ENCODE measurements around the gene FHOD3.

Gene FHOD3

DNA sequence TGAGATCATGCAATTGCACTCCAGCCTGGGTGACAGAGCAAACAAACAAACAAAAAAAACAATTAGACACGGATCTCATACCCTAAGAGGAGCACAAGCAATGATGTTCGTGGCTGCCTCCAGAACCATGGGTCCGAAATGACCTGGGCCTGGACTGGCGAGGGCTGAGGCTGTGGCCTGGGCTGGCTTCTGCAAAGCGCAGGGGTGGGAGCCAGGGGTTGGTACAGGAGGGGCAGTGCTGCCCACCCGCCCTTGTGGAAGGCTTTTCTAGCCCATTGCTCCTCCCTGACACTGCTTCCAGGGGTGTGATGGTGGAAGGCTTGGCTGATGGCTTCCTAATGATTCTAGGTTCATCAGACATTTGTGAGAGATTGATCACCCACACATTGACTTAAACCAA lies 167.8 kb downstream of the FHOD3 start:
- in situ Hi-C loops (cut with HindIII; ENCODE audit: low sequenced_read_pairs): no loop called here

DNA sequence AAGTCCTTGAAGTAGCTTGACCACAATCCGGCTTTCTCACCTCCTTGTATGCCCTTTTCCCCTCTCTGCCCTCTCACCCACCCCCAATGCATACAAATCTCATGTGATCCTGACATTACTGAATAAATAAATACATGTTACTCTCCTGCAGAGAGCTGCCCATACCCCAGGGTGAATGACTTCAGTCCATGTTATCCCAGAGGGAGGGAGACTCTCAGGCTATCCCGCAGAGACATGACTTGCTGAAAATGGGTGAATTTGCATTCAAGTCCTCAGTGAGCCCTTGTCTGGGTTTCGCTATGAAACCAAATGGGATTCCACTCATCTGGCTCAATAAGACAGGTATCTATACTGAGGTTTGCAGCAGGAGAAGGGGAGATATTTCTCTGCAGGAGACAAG lies 168.5 kb downstream of the FHOD3 start:
- in situ Hi-C loops (cut with HindIII; ENCODE audit: low sequenced_read_pairs): no loop called here

DNA sequence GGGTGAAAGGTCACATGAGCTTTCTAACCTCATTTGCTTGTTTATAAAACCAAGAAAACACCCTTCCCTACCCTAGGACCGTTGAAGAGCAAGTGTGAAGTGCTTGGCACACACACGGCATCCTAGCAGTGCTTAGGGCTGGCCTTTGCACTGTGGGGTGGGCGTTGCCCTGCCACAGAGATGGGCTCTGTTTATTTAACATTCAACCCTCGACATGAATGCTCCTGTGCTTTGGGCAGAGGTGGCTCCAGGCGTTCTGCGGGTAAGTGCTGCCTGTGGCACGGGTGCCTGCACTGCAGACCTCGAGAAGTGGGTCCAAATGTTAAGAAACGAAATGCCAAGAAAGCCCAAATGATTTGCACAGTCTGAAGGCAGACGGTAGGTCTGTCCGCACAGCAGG lies 170.1 kb downstream of the FHOD3 start:
- in situ Hi-C loops (cut with HindIII; ENCODE audit: low sequenced_read_pairs): no loop called here

DNA sequence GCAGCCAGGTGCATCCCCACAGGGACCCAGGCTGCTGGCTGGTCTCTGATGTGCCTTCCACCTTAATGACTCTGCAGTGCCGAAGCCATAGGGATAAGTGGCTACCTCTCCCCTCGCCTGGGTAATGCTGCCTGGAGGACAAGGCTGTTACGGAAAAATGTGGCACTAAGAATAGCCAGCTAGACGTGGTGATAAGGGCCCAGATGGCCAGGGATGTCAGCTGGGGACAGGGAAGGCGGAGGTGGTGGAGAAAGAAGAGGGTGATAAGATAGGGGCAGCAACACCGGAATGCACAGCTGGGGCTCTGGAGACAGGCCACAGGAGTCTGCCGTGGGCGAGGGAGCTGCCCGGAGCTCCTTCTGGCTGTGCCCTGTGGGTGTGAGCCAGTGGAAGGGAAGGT lies 170.6 kb downstream of the FHOD3 start:
- in situ Hi-C loops (cut with HindIII; ENCODE audit: low sequenced_read_pairs): no loop called here

DNA sequence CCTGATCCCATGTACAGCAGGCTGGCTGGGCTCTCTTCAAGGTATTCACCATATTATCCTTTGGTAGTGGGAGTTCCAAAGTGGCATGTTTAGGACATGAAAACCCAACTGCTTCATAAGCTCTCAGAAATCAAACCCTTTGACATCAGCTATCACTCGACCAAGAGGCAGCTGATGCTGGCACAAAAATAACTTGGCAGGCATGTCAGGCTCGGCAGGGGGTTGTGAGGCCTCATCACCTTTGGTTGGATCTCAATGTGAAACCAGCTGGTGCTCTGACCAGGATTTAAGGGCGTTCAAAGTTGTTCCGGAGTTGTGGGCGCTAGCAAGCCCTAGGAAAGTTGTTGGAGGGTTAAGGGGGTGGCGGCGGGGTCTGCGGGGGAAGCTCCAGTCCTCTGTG lies 171.9 kb downstream of the FHOD3 start:
- in situ Hi-C loops (cut with HindIII; ENCODE audit: low sequenced_read_pairs): no loop called here

DNA sequence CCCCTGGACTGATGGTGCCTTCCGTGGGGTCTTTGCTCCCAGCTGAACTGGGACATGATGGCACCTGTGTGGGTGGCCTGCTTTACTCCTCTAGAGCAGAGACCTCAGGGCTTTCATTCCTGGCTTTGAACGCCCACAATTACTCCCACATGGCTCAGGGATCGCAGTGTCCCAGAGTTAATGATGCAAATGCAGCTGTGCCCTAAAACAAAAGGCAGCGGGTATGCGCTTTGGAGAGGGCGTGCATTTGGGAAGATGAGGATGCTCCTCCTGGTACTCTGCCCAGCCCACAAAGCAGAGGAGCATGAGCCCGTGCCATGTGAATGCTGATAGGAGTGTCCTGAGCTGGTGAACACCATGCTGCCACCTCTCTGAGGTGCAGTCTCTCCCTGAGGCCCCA lies 173.4 kb downstream of the FHOD3 start:
- in situ Hi-C loops (cut with HindIII; ENCODE audit: low sequenced_read_pairs): no loop called here

DNA sequence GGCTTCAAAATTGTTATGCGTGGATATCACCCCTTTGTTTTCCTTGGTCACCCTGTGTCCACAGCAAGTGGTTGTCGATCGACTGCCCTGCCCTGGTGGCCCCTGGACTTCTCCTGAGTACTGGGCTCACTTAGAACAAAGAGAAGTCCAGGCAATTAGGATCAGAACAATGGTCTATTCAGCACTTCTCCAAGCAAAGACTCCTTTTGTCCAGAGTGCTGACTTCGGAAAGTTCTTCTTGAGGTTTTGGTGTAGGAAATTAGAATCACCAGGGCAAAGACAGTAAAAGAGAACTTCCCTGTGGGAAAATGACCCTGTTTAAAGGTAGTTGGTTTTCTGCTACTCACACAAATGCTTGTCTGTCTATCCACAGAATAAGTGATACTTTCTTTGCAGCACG lies 173.9 kb downstream of the FHOD3 start:
- in situ Hi-C loops (cut with HindIII; ENCODE audit: low sequenced_read_pairs): no loop called here

DNA sequence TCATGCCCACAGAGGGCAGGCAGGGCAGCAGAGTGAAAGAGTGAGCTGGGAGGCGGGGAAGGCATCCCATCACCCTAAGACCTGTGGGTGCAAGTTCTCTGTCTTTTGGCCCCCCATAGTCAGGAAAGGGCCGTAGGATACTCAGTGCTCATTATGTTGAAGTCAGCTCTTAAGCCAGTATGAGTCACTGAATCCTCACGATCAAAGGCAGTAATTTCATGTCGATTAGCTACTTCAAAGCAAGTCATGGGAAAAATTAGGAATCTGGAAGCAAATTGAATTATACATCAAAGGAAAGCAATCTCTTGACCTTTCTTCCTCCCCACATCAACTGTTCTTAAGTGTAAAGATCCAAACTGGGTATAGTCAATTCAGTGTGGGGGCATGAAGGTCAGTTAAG lies 178.9 kb downstream of the FHOD3 start:
- in situ Hi-C loops (cut with HindIII; ENCODE audit: low sequenced_read_pairs): no loop called here

DNA sequence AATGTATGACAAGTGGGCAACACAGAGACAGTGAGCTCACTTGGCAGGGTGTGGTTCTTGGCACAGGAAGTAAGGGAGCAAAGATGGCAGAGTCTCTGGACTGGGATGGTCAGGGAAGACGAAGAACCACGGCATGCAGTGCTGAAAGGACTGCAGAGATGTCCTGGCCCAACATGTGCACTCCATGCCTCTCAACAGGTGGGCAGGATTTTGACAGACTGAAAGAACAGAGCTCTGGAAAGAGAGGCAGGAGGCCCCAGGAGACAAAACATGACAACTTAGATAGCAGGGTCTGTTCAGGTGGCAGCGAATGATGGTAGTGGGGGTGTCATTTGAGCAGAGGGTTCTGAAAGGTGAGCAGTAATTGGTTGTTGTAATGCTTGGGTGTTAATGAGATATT lies 180.3 kb downstream of the FHOD3 start:
- in situ Hi-C loops (cut with HindIII; ENCODE audit: low sequenced_read_pairs): no loop called here

DNA sequence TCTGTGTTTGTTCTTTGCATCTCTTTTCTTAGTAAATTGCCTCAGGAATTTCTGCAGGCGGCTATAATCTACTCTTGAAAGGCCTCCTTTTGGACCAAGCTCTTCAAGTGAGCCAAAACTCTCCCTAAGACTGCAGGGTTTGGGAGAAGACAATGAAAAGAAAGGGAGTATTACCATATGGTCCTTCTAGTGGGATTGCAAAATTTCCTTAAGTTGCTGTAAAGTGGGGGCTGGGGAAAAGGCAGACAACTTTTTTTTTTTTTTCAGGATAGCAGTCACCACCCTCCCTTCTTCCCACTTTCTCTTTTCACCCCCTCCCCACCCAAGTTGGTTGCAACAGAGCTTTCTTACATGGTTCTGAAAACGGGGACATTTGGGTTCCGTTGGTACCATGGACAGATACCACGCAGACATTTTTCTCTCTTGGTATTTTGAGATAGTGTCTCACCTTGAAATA lies 183.7 kb downstream of the FHOD3 start:
- in situ Hi-C loops (cut with HindIII; ENCODE audit: low sequenced_read_pairs): no loop called here

DNA sequence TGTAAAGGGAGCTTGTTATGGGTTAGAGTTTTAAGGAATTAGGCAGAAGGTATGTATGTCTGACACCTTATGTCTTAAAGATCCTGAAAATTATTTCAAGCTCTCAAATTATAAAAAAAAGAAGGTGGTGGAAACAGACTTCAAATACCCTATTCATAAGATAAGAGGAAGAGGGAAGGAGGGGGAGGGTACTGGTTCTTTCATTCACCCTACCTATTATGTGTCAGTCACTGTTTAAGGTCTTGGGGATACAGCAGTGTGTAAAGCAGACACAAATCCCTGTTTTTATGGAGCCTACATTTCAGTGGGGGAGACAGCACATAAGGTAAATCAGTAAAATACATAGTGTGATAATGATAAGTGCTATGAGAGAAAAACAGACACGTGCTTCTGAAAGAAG lies 184.4 kb downstream of the FHOD3 start:
- in situ Hi-C loops (cut with HindIII; ENCODE audit: low sequenced_read_pairs): no loop called here

DNA sequence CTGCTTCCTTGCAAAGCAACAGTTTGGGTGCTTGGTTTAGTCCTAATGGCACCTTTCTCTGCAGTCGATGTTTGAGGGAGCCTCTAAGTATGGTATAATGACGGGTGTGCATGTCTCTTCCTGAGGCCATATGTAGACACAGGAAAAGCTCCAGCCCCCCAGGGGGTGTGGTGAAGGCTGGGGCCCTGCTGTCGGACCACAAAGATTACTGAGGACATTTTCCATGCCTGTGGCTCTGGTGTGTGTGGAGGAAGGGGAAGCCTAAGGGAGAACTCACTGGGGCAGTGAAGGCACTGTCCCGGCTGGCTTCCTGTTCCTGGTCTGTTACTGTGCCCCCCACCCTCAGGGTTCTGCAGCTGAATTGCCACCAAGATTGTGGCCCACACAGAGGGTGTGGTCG lies 187.1 kb downstream of the FHOD3 start:
- in situ Hi-C loops (cut with HindIII; ENCODE audit: low sequenced_read_pairs): no loop called here

DNA sequence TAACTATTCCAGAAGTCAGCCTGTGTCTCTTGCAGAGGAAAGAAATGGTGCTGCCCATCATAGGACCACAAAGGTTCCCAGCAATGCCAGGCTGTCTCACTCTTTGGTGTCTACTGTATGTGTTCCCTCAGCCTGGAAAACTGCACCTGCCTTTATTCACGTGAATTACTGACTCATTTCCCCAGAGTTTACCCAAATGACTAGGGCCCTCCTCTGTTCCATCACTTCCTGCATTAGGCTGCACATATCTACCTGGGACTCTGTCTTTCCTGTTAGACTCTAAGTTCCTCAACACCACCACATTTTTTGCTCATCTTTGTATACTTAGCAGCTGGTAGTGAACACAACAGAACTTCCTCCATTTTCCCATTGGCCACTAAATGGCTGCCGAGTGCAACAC lies 188.3 kb downstream of the FHOD3 start:
- in situ Hi-C loops (cut with HindIII; ENCODE audit: low sequenced_read_pairs): no loop called here

DNA sequence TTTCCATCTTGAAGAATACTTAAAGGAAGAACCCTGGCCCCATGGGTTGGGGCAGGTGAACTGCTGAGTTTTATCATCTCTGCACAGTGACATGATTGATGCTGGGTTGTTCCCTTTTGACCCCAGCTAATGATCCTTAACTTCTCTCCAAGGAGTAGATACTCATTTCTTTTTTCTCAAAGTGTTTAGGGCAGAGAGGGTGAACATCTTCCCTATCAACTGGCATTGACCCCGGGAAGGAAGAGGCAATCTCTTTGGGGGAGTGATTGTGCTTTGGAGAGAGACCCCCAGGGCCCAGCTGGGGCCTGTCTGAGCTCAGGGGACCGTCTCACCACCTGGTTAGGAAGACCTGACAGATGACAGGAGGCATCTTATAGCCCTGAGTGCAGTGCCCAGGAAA lies 190.6 kb downstream of the FHOD3 start:
- in situ Hi-C loops (cut with HindIII; ENCODE audit: low sequenced_read_pairs): no loop called here

DNA sequence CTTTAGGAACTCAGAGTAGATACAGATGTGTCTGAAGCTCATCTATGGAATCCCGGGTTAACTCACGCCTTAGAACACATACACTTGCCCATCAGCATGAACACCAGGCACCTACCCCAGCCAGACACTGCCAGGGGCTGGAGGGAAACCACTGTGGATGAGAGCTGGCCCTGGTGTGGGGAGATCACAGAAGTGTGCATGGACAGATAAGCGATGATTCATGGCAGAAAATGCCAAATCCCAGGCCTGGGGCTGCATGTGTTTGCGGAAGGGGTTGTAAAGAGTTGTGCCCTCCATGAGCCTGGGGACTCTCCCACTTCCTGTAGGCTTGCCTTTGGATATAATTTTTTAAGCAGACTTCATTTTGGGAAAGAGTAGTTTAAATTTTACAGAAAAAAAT lies 193.4 kb downstream of the FHOD3 start:
- in situ Hi-C loops (cut with HindIII; ENCODE audit: low sequenced_read_pairs): no loop called here

DNA sequence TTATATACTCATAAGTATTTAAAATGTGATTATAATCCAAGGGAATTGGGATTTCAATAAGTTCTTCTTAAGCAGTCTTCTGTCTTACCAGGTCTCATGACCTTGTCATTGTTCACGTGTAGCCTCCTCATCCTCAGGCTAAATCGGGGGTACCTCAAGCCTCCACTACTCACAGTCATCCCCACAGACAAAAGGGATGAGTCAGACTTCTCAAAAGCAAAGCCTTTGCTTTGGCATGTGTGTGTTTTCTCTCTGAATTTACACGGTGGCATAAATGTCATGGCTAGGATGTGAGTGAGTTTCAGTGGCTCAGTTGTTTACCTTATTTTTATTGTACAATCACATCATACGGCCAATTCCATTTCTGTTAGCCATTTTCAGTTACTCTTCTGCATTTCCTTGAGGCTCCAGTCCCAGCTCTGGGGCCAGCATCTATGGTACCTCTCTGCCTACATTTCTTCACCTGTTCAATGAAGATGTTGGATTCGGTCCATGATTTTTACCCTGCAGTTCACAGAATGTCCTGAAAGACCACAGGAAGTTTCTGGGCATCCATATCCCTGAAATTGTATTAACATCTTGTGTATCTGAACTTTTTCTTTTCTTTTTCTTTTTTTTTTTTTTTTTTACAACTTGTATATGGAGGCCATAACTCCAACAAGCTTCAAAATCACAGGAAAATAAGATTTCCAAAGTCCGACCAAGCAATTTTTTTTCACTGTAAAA lies 195.3 kb downstream of the FHOD3 start:
- in situ Hi-C loops (cut with HindIII; ENCODE audit: low sequenced_read_pairs): no loop called here

DNA sequence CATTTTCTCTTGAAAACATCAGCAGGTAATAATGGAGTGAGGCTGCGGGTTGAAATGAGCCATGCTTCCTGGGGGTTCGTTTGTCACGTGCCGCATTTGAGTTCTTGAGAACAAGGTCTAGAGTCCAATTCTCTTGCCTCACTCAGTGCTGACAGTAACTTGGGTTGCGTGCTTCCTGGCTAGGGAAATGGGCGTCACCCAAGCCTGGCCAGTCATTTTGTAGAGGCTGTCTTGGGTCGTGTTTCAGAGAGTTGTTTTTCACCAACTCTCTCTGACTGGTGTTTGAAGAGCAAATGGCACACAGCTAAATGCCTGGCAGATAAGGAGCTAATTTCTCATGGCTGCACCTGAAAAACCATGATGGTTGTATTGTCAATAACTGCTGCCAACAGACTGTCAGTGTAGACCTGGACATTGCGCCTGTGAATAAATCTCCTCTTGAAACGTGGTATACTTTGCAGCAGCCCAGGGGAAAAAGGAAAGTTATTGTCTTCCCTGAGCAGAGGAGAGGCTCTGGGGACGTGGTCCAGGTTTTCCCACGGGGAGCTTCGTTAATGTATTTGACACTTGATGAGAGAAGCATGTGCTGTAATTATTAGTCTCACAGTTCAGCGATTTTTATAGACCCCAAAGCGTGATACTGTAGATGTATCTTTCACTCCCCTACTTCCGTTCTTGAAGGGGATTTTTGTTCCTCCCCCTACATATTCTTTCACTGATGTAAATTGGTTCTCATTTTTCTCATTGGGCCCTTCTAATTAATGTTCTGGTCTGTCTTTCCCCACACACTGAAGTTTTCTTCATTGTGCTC lies 196.0 kb downstream of the FHOD3 start:
- in situ Hi-C loops (cut with HindIII; ENCODE audit: low sequenced_read_pairs): no loop called here

DNA sequence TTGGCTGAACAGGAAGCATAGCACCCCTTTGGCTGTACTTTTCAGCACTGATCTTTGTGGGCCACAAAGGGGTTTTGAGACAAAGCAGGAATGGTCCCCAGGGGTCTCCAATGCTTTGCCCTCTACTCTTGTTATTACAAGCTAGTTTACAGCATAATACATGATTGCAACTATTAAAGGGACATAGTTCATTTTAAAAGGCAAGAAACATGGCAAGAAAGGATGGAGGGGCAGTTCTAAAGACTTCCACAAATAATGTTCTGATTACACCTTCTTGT lies 196.6 kb downstream of the FHOD3 start:
- in situ Hi-C loops (cut with HindIII; ENCODE audit: low sequenced_read_pairs): no loop called here

DNA sequence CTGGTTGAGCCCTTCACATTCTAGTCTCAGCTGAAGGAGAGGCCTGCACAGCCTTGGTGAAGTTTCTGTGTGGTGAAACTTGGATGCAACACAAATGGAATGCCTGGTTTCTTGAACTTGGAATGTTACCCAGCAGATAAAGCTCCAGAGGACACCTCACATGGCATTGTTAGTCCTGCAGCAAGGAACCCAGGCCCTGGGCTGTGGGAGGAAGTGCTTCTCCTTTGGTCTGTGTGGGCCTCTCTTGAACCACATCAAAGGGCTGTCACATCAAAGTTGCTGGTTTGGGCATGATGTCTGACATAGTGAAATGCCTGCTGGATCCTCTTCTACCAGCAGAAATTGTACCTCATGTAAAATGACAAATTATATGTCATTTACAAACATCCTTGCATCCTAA lies 198.5 kb downstream of the FHOD3 start:
- in situ Hi-C loops (cut with HindIII; ENCODE audit: low sequenced_read_pairs): no loop called here

DNA sequence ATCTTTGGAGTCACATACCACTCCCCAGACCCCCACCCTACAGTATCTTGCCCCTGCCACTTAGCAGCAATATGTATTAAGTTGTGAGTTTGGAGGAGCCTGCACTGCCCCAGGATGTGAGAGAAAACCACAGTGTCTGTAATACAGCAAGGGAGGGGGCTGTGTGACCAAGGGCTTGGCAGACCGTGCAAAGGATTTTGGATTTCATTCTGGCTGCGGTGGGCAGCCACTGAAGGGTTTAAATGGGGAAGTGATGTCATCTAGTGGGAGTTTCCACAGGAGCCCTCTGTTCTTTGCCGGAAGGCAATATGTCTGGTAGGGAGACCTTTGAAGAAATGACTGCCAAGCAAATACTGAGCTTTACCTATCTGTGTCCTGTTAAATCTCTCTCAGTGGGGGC lies 202.4 kb downstream of the FHOD3 start:
- in situ Hi-C loops (cut with HindIII; ENCODE audit: low sequenced_read_pairs): no loop called here

DNA sequence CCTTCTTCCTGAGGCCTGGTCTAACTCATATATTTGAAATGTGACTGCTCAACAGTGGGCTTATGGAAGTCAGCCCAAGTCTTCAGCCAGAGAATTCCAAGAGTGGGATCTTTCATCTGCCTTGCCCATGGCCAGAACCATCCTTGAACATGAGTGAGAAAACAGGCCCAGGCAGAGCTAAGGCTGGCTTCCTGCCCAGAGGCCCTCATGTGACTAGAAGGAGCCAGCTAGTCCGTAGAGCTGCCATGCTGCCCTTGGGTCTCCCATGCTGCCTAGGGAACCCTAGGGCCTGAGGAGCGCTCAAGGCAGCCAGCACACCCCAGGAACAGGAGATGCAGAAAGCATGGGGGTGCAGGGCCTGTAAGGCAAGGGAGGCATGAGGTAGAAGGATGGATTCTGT lies 203.6 kb downstream of the FHOD3 start:
- in situ Hi-C loops (cut with HindIII; ENCODE audit: low sequenced_read_pairs): no loop called here

DNA sequence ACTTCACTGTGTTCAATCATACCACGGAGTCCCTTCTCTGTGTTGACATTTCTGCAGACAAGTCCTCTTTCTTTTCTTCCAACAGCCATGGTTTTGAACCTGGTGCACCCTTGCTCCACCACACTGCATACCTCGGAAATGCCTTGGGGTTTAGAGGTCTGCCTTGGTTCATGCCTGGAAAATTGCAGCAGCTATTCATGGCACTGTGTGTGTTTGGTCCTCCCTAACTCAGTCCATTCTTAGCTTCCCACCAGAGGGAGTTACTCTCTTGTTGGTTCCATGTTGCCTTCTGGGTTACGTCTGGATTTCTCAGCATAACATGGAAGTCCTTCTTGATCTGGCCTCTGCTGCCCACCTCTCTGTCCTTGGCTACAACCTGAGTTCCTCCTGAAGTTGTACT lies 206.0 kb downstream of the FHOD3 start:
- in situ Hi-C loops (cut with HindIII; ENCODE audit: low sequenced_read_pairs): no loop called here

DNA sequence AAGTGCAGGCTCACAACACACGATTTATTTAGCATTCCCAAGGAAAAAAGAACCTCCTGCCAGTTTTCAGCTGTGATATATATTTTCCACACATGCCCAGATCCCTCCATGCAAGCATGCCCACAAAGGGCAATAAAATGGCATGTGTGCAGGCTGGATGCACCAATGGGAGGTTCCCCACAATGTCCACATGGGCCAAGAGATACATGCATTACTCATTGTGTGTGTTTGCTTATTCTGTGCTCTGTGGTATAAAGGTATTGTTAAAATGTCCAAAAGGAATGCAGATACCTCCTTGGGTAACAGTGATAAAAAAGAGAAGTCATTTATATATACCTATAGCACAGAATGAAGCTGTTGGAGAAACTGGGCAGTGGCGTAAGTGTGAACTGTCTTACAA lies 207.4 kb downstream of the FHOD3 start:
- in situ Hi-C loops (cut with HindIII; ENCODE audit: low sequenced_read_pairs): no loop called here

Data from DLD1 (cell line).